HepG2 (cell line): ENCODE results near the gene LMAN2L. TPM values are rescaled to one million over a fixed set of nuclear protein-coding genes. Genes with fewer than 3 reads are reported as not detected.

Source experiments
- ATAC-seq: fragments of 200-7000 bp; cut with Tn5 transposase; 3 replicates; pipeline ENCODE4 v1.9.1; 2020; ENCODE audit warnings: mild to moderate bottlenecking, moderate library complexity
- BruUV-seq: library from RNA; stranded (reverse); fragments of 400-500 nt; replicated peaks from 2 replicates; lab custom pipeline; 2021; lab: Mats Ljungman, UMichigan
- CTCF ChIA-PET: fragments of 300-600 bp; formaldehyde crosslinking; extraction: SDS; loops from one replicate; lab custom pipeline; 2021; ENCODE audit warnings: low total read pairs, inconsistent platforms, low intra/inter-chr PET ratio; lab: Yijun Ruan, JAX
- POLR2A ChIA-PET: fragments of 350-600 bp; sonication (Branson Sonifier 250); formaldehyde crosslinking; loops from one replicate; lab custom pipeline; 2020; ENCODE audit warnings: antibody characterized with exemption, inconsistent platforms; lab: Yijun Ruan, JAX
- DNase-seq: peaks from one replicate; pipeline ENCODE4 v3.0.0-alpha.2; 2015; ENCODE audit warnings: low spot score
- FAIRE-seq: peaks from 3 replicates; lab custom pipeline; 2011; peaks lifted over from hg19 to GRCh38; lab: Jason Lieb, UNC
- H2AFZ ChIP-seq: one replicate; pipeline ENCODE4 v1.6.1; 2011; ENCODE audit warnings: low read length, inconsistent platforms
- H3K27ac ChIP-seq: fragments of 300-600 bp; 3 replicates; pipeline ENCODE4 v1.8.0; 2011; ENCODE audit warnings: mixed run types, mild to moderate bottlenecking, mixed read lengths, low read length, inconsistent platforms; ENCODE audit not compliant: insufficient read depth; ENCODE audit errors: extremely low read length
- H3K27me3 ChIP-seq, 2 experiments: fragments of 200-600 bp in 1 of 2; 2 replicates in 1 of 2; 3 replicates in 1 of 2; pipeline versions ENCODE4 v1.6.0 to v1.8.0; 2011; ENCODE audit warnings: low read length in 2 of 2, mild to moderate bottlenecking in 2 of 2, moderate library complexity in 2 of 2, inconsistent platforms in 1 of 2; ENCODE audit not compliant: insufficient read depth in 2 of 2, control insufficient read depth in 1 of 2
- H3K36me3 ChIP-seq, 2 experiments: fragments of 200-600 bp in 1 of 2; replicated peaks in 1 of 2; 2 replicates in 1 of 2; 3 replicates in 1 of 2; pipeline versions ENCODE4 v1.5.1 to v1.8.0; 2011; ENCODE audit warnings: low read length in 2 of 2, inconsistent platforms in 1 of 2; ENCODE audit not compliant: insufficient read depth in 2 of 2, control insufficient read depth in 1 of 2
- H3K4me1 ChIP-seq: 2 replicates; pipeline ENCODE4 v1.5.1; 2012; ENCODE audit warnings: low read length, inconsistent platforms; ENCODE audit not compliant: insufficient read depth
- H3K4me2 ChIP-seq: 2 replicates; pipeline ENCODE4 v1.6.0; 2011; ENCODE audit warnings: low read depth, low read length, inconsistent platforms
- H3K4me3 ChIP-seq, 3 experiments: fragments of 200-600 bp in 1 of 3; sonication (generic), shearing (Covaris generic) in 1 of 3; replicated peaks in 1 of 3; 2 replicates each; pipeline ENCODE4 v1.5.1; 2011 to 2016; ENCODE audit warnings: low read length in 3 of 3, inconsistent platforms in 2 of 3, low read depth in 2 of 3, mild to moderate bottlenecking in 2 of 3, control low read depth in 1 of 3, mixed read lengths in 1 of 3; ENCODE audit not compliant: insufficient read depth in 1 of 3
- H3K79me2 ChIP-seq: one replicate; pipeline ENCODE4 v1.6.1; 2011; ENCODE audit warnings: low read length, inconsistent platforms; ENCODE audit not compliant: insufficient read depth
- H3K9ac ChIP-seq: 2 replicates; pipeline ENCODE4 v1.6.0; 2011; ENCODE audit warnings: mild to moderate bottlenecking, low read depth, low read length, inconsistent platforms; ENCODE audit not compliant: insufficient read depth
- H3K9me3 ChIP-seq: 2 replicates; pipeline ENCODE4 v1.5.1; 2012; ENCODE audit warnings: mild to moderate bottlenecking, low read length
- H4K20me1 ChIP-seq: 2 replicates; pipeline ENCODE4 v1.6.0; 2011; ENCODE audit warnings: inconsistent platforms, mild to moderate bottlenecking, low read length, moderate library complexity; ENCODE audit not compliant: insufficient read depth
- GFI1 ChIP-seq: sonication (generic); formaldehyde crosslinking; IDR thresholded peaks from 2 replicates; pipeline ENCODE4 v1.5.0; 2020; ENCODE audit warnings: missing genetic modification reagents, mild to moderate bottlenecking, borderline replicate concordance
- SP4 ChIP-seq: sonication (generic); formaldehyde crosslinking; IDR thresholded peaks from 2 replicates; pipeline ENCODE4 v1.8.1; 2023; ENCODE audit warnings: mild to moderate bottlenecking, missing genetic modification reagents
- ZFY ChIP-seq: sonication (generic); formaldehyde crosslinking; IDR thresholded peaks from 2 replicates; pipeline ENCODE4 v1.4.0; 2020; ENCODE audit warnings: missing genetic modification reagents
- ZMYM4 ChIP-seq: sonication (generic); formaldehyde crosslinking; IDR thresholded peaks from 2 replicates; pipeline ENCODE4 v1.8.1; 2023; ENCODE audit warnings: mild to moderate bottlenecking, missing genetic modification reagents
- ZNF569 ChIP-seq: sonication (generic); formaldehyde crosslinking; IDR thresholded peaks from 2 replicates; pipeline ENCODE4 v1.5.0; 2020; ENCODE audit warnings: mild to moderate bottlenecking, missing genetic modification reagents, moderate library complexity, borderline replicate concordance
- WGBS: methylation state at CpG from one replicate; pipeline ENCODE4 v1.1.6; 2017; ENCODE audit warnings: low lambda C conversion rate; 5-methylcytosine and 5-hydroxymethylcytosine counted together
- in situ Hi-C: cut with HindIII; loops from 2 replicates; pipeline ENCODE4 v1.10.0; 2017; ENCODE audit warnings: low pct_unique_long_range_greater_than_20kb; ENCODE audit not compliant: extremely low pct_ligation_motif_present
- intact Hi-C: fragments of 100-400 bp; cut with micrococcal nuclease; formaldehyde crosslinking; loops from one replicate; pipeline ENCODE4 v1.10.0; 2022; ENCODE audit not compliant: unreplicated experiment
- polyA plus RNA-seq, 8 experiments: library from polyadenylated mRNA; depleted of rRNA in 3 of 8; stranded (reverse) in 7 of 8; unstranded in 1 of 8; fragments of >200 nt; fragmentation: Illumina TruSeq in 4 of 8; extraction: Trizol in 4 of 8; gene quantifications; 2 replicates each; pipeline versions ENCODE4 v1.2.1 to v1.2.3, GENCODE V29; 2011 to 2016; ENCODE audit warnings: low read depth in 4 of 8, missing spikeins in 1 of 8, mixed read lengths in 1 of 8; ENCODE audit not compliant: insufficient read depth in 1 of 8
- total RNA-seq, 5 experiments: library from RNA; depleted of rRNA; stranded (reverse); fragments of >200 nt; fragmentation: Illumina TruSeq; extraction: Trizol; gene quantifications; 2 replicates each; pipeline ENCODE4 v1.2.3, GENCODE V29; 2016; ENCODE audit warnings: low read depth in 1 of 5
- TF ChIP-seq, protein P1 (sequence below): sonication (generic); formaldehyde crosslinking; IDR thresholded peaks from 2 replicates; pipeline ENCODE4 v1.4.0; 2020; ENCODE audit warnings: mild to moderate bottlenecking, missing genetic modification reagents
- TF ChIP-seq, protein P2 (sequence below): sonication (generic); formaldehyde crosslinking; IDR thresholded peaks from 2 replicates; pipeline ENCODE4 v1.5.1; 2020; ENCODE audit warnings: mild to moderate bottlenecking, missing genetic modification reagents, moderate library complexity

LMAN2L gene
- total and polyA plus RNA-seq, 2 of the 13 experiments (the other 11 are each of a cell fraction or from before 2014, with no cell fraction given), result 39.1 to 57.9 TPM

DNA sequence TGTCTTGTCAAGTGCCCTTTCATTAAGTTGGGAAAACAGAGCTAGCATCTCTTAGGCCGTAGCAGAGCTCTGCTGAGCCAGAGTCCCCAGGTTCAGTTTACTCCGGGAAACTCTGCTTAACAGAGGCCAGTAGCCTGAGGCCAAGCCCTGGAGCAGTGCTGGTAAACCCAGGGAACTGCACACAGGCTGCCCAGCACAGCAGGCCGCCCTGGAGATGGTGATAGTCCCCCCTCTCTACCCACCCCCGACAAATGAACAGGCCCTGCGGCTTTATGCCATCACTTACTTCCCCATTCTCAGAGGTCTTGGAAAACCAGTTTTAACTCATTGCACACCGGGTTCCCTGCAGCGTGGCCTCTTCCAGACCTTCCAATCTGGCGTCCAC is 24.4 kb upstream of the LMAN2L start:
- intact Hi-C loops (loop anchor here (1.0 to 10.0 kb wide), 6 partner anchors 36 to 227 kb away; partner anchors contain the start of genes ARID5A and CNNM3), in situ Hi-C loops (no loop called here)
- no TSS peak for BruUV-seq
- H3K9me3 ChIP-seq, result no peaks in the 10 kb centered on the region
- H3K4me2 ChIP-seq, result peak overlapping the region; percentile 100
- ChIA-PET CTCF (interaction anchor here (1.4 kb wide), 1 partner anchor 37 kb away, joined by 3 read pairs; no protein-coding TSS in a partner anchor), POLR2A (interaction anchor here (1.2 to 2.6 kb wide), 3 partner anchors 26 to 52 kb away, joined by 3 to 14 read pairs (median 5); partner anchors contain the start of gene CNNM3)
- peak overlapping the region; percentile 43; the same call in 1 of the 2 replicates for H3K9ac ChIP-seq
- peak overlapping the region; percentile 59 to 94 (median 77) for H3K4me3 ChIP-seq
- ATAC-seq (peak; percentile 34), FAIRE-seq (no peak), DNase-seq (no peak)
- TF ChIP-seq, protein P1, sequence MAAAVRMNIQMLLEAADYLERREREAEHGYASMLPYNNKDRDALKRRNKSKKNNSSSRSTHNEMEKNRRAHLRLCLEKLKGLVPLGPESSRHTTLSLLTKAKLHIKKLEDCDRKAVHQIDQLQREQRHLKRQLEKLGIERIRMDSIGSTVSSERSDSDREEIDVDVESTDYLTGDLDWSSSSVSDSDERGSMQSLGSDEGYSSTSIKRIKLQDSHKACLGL (CRISPR knock-in tag), result no peak
- TF ChIP-seq ZNF569 (0 out of 2 replicates have a peak, but pooled peaks have one; percentile 38), GFI1 (CRISPR knock-in tag) (no peak), ZMYM4 (CRISPR knock-in tag) (0 out of 2 replicates have a peak, but pooled peaks have one; percentile 6), ZFY (0 out of 2 replicates have a peak, but pooled peaks have one; percentile 2), SP4 (CRISPR knock-in tag) (0 out of 2 replicates have a peak, but pooled peaks have one; percentile 32)
- TF ChIP-seq, protein P2, sequence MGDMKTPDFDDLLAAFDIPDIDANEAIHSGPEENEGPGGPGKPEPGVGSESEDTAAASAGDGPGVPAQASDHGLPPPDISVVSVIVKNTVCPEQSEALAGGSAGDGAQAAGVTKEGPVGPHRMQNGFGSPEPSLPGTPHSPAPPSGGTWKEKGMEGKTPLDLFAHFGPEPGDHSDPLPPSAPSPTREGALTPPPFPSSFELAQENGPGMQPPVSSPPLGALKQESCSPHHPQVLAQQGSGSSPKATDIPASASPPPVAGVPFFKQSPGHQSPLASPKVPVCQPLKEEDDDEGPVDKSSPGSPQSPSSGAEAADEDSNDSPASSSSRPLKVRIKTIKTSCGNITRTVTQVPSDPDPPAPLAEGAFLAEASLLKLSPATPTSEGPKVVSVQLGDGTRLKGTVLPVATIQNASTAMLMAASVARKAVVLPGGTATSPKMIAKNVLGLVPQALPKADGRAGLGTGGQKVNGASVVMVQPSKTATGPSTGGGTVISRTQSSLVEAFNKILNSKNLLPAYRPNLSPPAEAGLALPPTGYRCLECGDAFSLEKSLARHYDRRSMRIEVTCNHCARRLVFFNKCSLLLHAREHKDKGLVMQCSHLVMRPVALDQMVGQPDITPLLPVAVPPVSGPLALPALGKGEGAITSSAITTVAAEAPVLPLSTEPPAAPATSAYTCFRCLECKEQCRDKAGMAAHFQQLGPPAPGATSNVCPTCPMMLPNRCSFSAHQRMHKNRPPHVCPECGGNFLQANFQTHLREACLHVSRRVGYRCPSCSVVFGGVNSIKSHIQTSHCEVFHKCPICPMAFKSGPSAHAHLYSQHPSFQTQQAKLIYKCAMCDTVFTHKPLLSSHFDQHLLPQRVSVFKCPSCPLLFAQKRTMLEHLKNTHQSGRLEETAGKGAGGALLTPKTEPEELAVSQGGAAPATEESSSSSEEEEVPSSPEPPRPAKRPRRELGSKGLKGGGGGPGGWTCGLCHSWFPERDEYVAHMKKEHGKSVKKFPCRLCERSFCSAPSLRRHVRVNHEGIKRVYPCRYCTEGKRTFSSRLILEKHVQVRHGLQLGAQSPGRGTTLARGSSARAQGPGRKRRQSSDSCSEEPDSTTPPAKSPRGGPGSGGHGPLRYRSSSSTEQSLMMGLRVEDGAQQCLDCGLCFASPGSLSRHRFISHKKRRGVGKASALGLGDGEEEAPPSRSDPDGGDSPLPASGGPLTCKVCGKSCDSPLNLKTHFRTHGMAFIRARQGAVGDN (CRISPR knock-in tag), result peak; percentile 30; the same call in 1 of the 2 replicates
- H3K27me3 ChIP-seq, result peaks cover 0 to 3% of the 10 kb centered on the region in 2 experiments; a peak in 1 of 5 replicates
- H2AFZ ChIP-seq, result no peak overlapping the region
- peaks cover 82% of the 10 kb centered on the region for H3K4me1 ChIP-seq
- H3K27ac ChIP-seq, result peak overlapping the region; percentile 17
- 66% methylated on average over 7 of the region's 8 CpGs for WGBS
- no peaks in the 10 kb centered on the region; the same call in 1 of the 2 replicates for H4K20me1 ChIP-seq
- no peaks in the 10 kb centered on the region; a peak in 1 of 5 replicates for H3K36me3 ChIP-seq
- H3K79me2 ChIP-seq, result peaks cover 25% of the 10 kb centered on the region
